ENCODE data around the gene NRL. TPM values are rescaled to one million over a fixed set of nuclear protein-coding genes. Genes with fewer than 3 reads are reported as not detected.

The NRL gene
- polyA plus RNA-seq, 3 donors, result 1.1 to 1.5 (median 1.3) TPM

- Histone ChIP-seq H3K27ac (ENCODE audit: low read depth in 1 of 2, low read length in 2 of 2) (no peak overlapping the region), H3K4me3 (replicated peaks in 1 of 3; ENCODE audit: low read depth in 2 of 3, low read length in 3 of 3) (no peak overlapping the region), H3K4me1 (ENCODE audit: control insufficient read depth in 1 of 2, insufficient read depth in 2 of 2, low read length in 2 of 2) (no peaks in the 10 kb centered on the region), H2AFZ (ENCODE audit: insufficient read depth, low read depth, low read length, poor library complexity, severe bottlenecking) (no peak overlapping the region), H3K9ac (ENCODE audit: insufficient read depth, low read length, poor library complexity, severe bottlenecking) (no peak overlapping the region), H3K9me3 (replicated peaks in 1 of 2; ENCODE audit: control insufficient read depth in 1 of 2, insufficient read depth in 1 of 2, low read length in 2 of 2) (no peaks in the 10 kb centered on the region), H3K27me3 (ENCODE audit: control insufficient read depth in 2 of 2, insufficient read depth in 2 of 2, low read length in 2 of 2) (no peaks in the 10 kb centered on the region), H4K20me1 (ENCODE audit: insufficient read depth, low read length) (no peaks in the 10 kb centered on the region), H3K36me3 (replicated peaks in 1 of 2; ENCODE audit: control insufficient read depth in 1 of 2, insufficient read depth in 2 of 2, low read length in 2 of 2) (peaks cover 64 to 74% of the 10 kb centered on the region in 2 donors), H3K79me2 (ENCODE audit: insufficient read depth, low read length) (peaks cover 2% of the 10 kb centered on the region), H3K4me2 (replicated peaks; ENCODE audit: extremely low read depth, low read length, poor library complexity, severe bottlenecking) (no peak overlapping the region)
- WGBS (ENCODE audit: insufficient coverage), result no CpG with 5 or more reads among the region's 4 CpGs
- Mint-ChIP-seq H3K4me1 (peaks cover 5% of the 10 kb centered on the region), H3K27ac (no peak overlapping the region), H3K4me3 (no peak overlapping the region), H3K27me3 (ENCODE audit: low read depth in 3 of 3) (peaks cover 0 to 5% (median 0%) of the 10 kb centered on the region in 3 donors), H3K9me3 (no peaks in the 10 kb centered on the region), H3K36me3 (peaks cover 59 to 86% of the 10 kb centered on the region in 2 donors)
- no peak for DNase-seq
- intact Hi-C loops (cut with micrococcal nuclease), result no loop called here
- no peak for TF ChIP-seq CTCF (IDR thresholded peaks at IDR 0.05)
Measured at GRCh38 chr14:24122416-24122815, 7.7 kb upstream of the NRL start.

- 100% methylated on average over 2 of the region's 8 CpGs for WGBS (ENCODE audit: insufficient coverage)
- no peak for DNase-seq
- H3K79me2 ChIP-seq (ENCODE audit: insufficient read depth, low read length), result peaks cover 13% of the 10 kb centered on the region
- H3K9me3 ChIP-seq (replicated peaks in 1 of 2; ENCODE audit: control insufficient read depth in 1 of 2, insufficient read depth in 1 of 2, low read length in 2 of 2), result no peaks in the 10 kb centered on the region
- no peaks in the 10 kb centered on the region for H4K20me1 ChIP-seq (ENCODE audit: insufficient read depth, low read length)
- intact Hi-C loops (cut with micrococcal nuclease), result no loop called here
- Mint-ChIP-seq H3K4me3 (no peak overlapping the region), H3K27ac (no peak overlapping the region), H3K4me1 (peaks cover 12% of the 10 kb centered on the region), H3K36me3 (peaks cover 65 to 93% of the 10 kb centered on the region in 2 donors), H3K9me3 (no peaks in the 10 kb centered on the region), H3K27me3 (ENCODE audit: low read depth in 3 of 3) (peaks cover 0 to 5% (median 0%) of the 10 kb centered on the region in 3 donors)
- H3K27ac ChIP-seq (ENCODE audit: low read depth in 1 of 2, low read length in 2 of 2), result peak overlapping the region in 1 of 2 donors; percentile 5
- H3K4me3 ChIP-seq (replicated peaks in 1 of 3; ENCODE audit: low read depth in 2 of 3, low read length in 3 of 3), result no peak overlapping the region
- H3K9ac ChIP-seq (ENCODE audit: insufficient read depth, low read length, poor library complexity, severe bottlenecking), result no peak overlapping the region
- peaks cover 71 to 86% of the 10 kb centered on the region in 2 donors for H3K36me3 ChIP-seq (replicated peaks in 1 of 2; ENCODE audit: control insufficient read depth in 1 of 2, insufficient read depth in 2 of 2, low read length in 2 of 2)
- no peak for TF ChIP-seq CTCF (IDR thresholded peaks at IDR 0.05)
- H2AFZ ChIP-seq (ENCODE audit: insufficient read depth, low read depth, low read length, poor library complexity, severe bottlenecking), result no peak overlapping the region
- no peaks in the 10 kb centered on the region for H3K27me3 ChIP-seq (ENCODE audit: control insufficient read depth in 2 of 2, insufficient read depth in 2 of 2, low read length in 2 of 2)
- H3K4me2 ChIP-seq (replicated peaks; ENCODE audit: extremely low read depth, low read length, poor library complexity, severe bottlenecking), result no peak overlapping the region
- H3K4me1 ChIP-seq (ENCODE audit: control insufficient read depth in 1 of 2, insufficient read depth in 2 of 2, low read length in 2 of 2), result peaks cover 3 to 7% of the 10 kb centered on the region in 2 donors
Measured at GRCh38 chr14:24121210-24121609, 6.5 kb upstream of the NRL start.

All from CD14-positive monocyte (primary cell).